Cardiac muscle cell (in vitro differentiated cells and primary cell): ENCODE results near the gene SPTLC3. TPM values are rescaled to one million over a fixed set of nuclear protein-coding genes. Genes with fewer than 3 reads are reported as not detected.

Experiments
- DNase-seq, 2 donors: peaks; one replicate each; pipeline versions ENCODE4 v3.0.0 to v3.0.0-alpha.2; 2010 to 2017; ENCODE audit warnings: low read depth in 1 of 2, low spot score in 1 of 2
- H3K27ac ChIP-seq: fragments of 200-600 bp; sonication (generic); 2 replicates; pipeline ENCODE4 v1.5.1; 2016
- H3K27me3 ChIP-seq: fragments of 200-600 bp; sonication (generic); 2 replicates; pipeline ENCODE4 v1.6.0; 2016; ENCODE audit warnings: control low read depth
- H3K36me3 ChIP-seq: fragments of 200-600 bp; sonication (generic); 2 replicates; pipeline ENCODE4 v1.5.1; 2016; ENCODE audit warnings: control low read depth
- H3K4me1 ChIP-seq: fragments of 200-600 bp; sonication (generic); 2 replicates; pipeline ENCODE4 v1.8.1; 2017; ENCODE audit warnings: low read depth, mild to moderate bottlenecking, mixed run types
- H3K4me3 ChIP-seq: fragments of 200-600 bp; sonication (generic); 2 replicates; pipeline ENCODE4 v1.5.1; 2016; ENCODE audit warnings: mild to moderate bottlenecking
- H3K9me3 ChIP-seq: fragments of 200-600 bp; sonication (generic); 2 replicates; pipeline ENCODE4 v1.5.1; 2017; ENCODE audit warnings: low read depth, mild to moderate bottlenecking, control low read depth
- polyA plus RNA-seq: library from polyadenylated mRNA; unstranded; fragments of >200 nt; fragmentation: Nextera tagmentation; extraction: Ambion mirVana; gene quantifications from 2 replicates; pipeline ENCODE4 v1.2.1, GENCODE V29; 2016
- total RNA-seq: library from RNA; depleted of rRNA; stranded (reverse); fragments of >200 nt; gene quantifications from 2 replicates; pipeline ENCODE4 v1.2.3, GENCODE V29; 2016
- TF ChIP-seq, protein P1 (sequence below): IDR thresholded peaks from 2 replicates; pipeline ENCODE4 v1.5.1; 2012; ENCODE audit warnings: low read depth, mild to moderate bottlenecking, low read length

Gene SPTLC3
- total and polyA plus RNA-seq, 2 experiments from 2014 or later = 2.2 to 6.2 TPM

DNA sequence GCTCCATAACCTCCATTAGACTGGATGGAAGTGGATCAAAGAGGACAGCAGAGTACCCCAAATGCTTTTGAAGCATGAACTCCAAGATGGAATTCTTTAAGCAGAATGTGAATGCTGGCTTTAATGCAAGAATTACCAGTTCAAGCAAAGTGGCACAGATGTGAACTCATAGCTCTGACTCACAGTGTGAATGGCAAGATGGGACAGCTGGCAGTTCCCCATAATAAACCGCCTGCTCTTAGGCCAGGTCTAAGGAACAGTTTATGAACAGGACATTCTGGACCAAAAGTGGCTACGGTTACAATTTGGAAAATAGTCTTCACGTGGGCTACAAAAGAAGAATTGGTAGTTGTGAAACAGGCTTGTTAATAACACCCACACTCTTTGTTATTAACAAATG, 76.5 kb downstream of the SPTLC3 start:
- H3K4me3 ChIP-seq = no peak overlapping the region
- H3K4me1 ChIP-seq = peaks cover 2% of the 10 kb centered on the region
- TF ChIP-seq, protein P1, sequence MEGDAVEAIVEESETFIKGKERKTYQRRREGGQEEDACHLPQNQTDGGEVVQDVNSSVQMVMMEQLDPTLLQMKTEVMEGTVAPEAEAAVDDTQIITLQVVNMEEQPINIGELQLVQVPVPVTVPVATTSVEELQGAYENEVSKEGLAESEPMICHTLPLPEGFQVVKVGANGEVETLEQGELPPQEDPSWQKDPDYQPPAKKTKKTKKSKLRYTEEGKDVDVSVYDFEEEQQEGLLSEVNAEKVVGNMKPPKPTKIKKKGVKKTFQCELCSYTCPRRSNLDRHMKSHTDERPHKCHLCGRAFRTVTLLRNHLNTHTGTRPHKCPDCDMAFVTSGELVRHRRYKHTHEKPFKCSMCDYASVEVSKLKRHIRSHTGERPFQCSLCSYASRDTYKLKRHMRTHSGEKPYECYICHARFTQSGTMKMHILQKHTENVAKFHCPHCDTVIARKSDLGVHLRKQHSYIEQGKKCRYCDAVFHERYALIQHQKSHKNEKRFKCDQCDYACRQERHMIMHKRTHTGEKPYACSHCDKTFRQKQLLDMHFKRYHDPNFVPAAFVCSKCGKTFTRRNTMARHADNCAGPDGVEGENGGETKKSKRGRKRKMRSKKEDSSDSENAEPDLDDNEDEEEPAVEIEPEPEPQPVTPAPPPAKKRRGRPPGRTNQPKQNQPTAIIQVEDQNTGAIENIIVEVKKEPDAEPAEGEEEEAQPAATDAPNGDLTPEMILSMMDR = no peak
- H3K27ac ChIP-seq = no peak overlapping the region
- H3K9me3 ChIP-seq = no peaks in the 10 kb centered on the region
- no peaks in the 10 kb centered on the region for H3K36me3 ChIP-seq
- no peaks in the 10 kb centered on the region for H3K27me3 ChIP-seq
- no peak for DNase-seq

DNA sequence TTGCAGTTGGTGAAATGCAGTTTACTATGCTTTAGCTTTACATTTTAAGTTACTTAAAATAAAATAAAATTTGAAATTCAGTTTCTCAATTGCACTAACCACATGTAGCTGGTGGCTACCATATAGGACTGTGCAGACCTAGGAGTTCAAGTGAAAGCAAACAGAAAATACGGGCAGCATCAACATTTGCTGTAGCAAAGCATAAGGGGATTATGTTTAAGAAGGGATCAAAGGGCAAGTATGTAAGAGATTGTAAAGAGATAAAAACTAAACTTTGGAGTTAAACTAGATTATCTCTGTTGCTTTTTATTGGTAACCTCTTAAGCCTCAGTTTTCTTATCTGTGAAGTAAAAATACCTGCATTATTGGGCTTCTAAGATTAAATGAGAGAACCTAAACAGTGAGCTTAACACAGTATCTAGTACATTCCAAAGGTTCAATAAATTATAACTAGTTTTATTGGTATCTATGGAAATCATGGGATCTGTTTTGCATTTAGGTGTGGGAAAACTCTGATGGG, 81.2 kb downstream of the SPTLC3 start:
- DNase-seq = no peak
- Histone ChIP-seq H3K4me3 (no peak overlapping the region), H3K27me3 (no peaks in the 10 kb centered on the region), H3K4me1 (peaks cover 3% of the 10 kb centered on the region), H3K36me3 (no peaks in the 10 kb centered on the region), H3K9me3 (no peaks in the 10 kb centered on the region), H3K27ac (no peak overlapping the region)
- TF ChIP-seq, protein P1 = no peak

DNA sequence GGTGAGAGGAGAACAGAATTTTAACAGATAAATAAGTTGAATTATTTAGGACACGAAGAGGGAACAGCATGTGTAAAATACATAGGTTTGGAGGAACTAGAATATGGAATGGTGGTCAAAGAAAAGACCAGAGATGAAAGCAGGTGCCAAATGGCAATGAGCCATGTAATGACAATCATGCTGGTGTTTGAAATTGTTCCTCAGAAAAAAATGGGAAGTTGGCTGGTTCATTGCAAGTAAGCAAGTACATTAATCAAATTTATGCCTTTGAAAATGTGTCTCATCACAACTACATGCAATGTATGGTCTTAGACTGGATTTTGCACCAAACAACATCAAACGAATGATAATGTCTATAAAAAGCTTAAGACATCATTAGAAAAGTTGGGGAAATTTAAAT, 83.3 kb downstream of the SPTLC3 start:
- Histone ChIP-seq H3K36me3 (no peaks in the 10 kb centered on the region), H3K27ac (no peak overlapping the region), H3K4me1 (peaks cover 3% of the 10 kb centered on the region), H3K9me3 (no peaks in the 10 kb centered on the region), H3K27me3 (no peaks in the 10 kb centered on the region), H3K4me3 (no peak overlapping the region)
- TF ChIP-seq, protein P1 = no peak
- no peak for DNase-seq

DNA sequence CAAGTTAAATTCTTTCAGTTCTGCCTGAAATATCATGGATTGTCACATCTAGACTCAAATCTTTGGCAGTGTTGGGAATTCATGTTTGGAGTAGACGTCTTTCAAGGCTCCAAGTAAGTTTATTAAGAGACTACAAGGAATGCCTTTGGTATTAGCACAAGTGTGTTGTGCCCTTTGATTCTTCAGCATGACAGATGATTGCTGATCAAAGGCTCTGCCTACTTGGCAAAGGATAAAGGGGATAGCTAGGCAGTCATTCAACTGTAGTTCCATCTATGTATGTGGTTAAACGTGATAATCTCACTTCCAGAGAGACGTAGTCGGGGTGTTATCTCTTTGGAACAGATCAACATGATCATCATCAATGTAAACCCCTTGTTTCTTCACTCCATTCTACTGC, 86.2 kb downstream of the SPTLC3 start:
- no peaks in the 10 kb centered on the region for H3K9me3 ChIP-seq
- H3K36me3 ChIP-seq = no peaks in the 10 kb centered on the region
- TF ChIP-seq, protein P1 = no peak
- DNase-seq = no peak
- H3K4me1 ChIP-seq = peaks cover 3% of the 10 kb centered on the region
- H3K27me3 ChIP-seq = no peaks in the 10 kb centered on the region
- H3K4me3 ChIP-seq = no peak overlapping the region
- no peak overlapping the region for H3K27ac ChIP-seq

DNA sequence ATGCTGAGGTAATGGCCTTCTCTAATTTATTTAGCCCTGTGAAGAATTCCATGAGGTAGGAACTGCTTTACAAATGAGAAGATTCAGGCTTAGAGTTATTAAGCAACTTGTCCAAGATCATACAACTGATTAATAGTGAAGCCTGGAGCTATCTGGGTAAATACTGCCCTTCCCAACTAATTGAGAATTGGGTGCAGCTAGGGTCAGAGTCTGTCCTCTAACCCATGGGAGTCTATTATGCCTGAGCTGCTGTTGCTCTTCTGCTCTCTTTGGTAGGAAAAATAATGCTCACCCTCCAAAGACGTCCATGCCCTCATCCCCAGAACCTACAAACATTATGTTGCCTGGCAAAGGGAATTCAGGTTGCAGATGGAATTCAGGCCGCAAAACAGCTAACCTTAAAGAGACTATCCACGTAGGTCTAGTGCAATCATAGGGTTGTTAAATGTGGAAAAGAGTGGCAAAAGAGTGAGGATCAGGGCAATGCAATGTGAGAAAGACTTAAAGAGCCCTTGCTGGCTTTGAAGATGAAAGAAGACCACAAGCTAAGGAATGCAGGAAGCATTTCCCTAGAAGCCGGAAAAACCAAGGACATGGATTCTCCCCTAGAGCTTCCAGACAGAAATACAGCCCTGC, 90.1 kb downstream of the SPTLC3 start:
- H3K27me3 ChIP-seq = no peaks in the 10 kb centered on the region
- H3K36me3 ChIP-seq = no peaks in the 10 kb centered on the region
- no peak overlapping the region for H3K4me3 ChIP-seq
- TF ChIP-seq, protein P1 = no peak
- no peaks in the 10 kb centered on the region for H3K4me1 ChIP-seq
- H3K27ac ChIP-seq = no peak overlapping the region
- no peak for DNase-seq
- H3K9me3 ChIP-seq = no peaks in the 10 kb centered on the region
